Mucosa of rectum (tissue), 2 donors: ENCODE data around the gene ELF1.

ENCODE experiments used
- H3K27ac ChIP-seq, 2 donors: one replicate each; pipeline ENCODE4 v1.7.0; 2013; ENCODE audit warnings: inconsistent platforms in 2 of 2, low read depth in 2 of 2, low read length in 2 of 2
- H3K27me3 ChIP-seq, 2 donors: one replicate each; pipeline ENCODE4 v1.7.0; 2013; ENCODE audit warnings: low read length in 2 of 2; ENCODE audit not compliant: control insufficient read depth in 2 of 2, insufficient read depth in 2 of 2
- H3K36me3 ChIP-seq, 2 donors: one replicate each; pipeline ENCODE4 v1.7.0; 2013; ENCODE audit warnings: low read length in 2 of 2; ENCODE audit not compliant: control insufficient read depth in 2 of 2, insufficient read depth in 2 of 2
- H3K4me1 ChIP-seq, 2 donors: one replicate each; pipeline ENCODE4 v1.7.0; 2013; ENCODE audit warnings: low read length in 2 of 2, mild to moderate bottlenecking in 1 of 2; ENCODE audit not compliant: control insufficient read depth in 2 of 2, insufficient read depth in 2 of 2
- H3K4me3 ChIP-seq, 2 donors: one replicate each; pipeline ENCODE4 v1.7.0; 2013; ENCODE audit warnings: low read length in 2 of 2
- H3K9ac ChIP-seq, 2 donors: one replicate each; pipeline ENCODE4 v1.7.0; 2013; ENCODE audit warnings: low read length in 2 of 2, low read depth in 1 of 2, mild to moderate bottlenecking in 1 of 2
- H3K9me3 ChIP-seq, 2 donors: one replicate each; pipeline ENCODE4 v1.7.0; 2013; ENCODE audit warnings: low read length in 2 of 2; ENCODE audit not compliant: control insufficient read depth in 2 of 2
- donor health status: healthy.
- donor health status: Normal muscosa, but diverticular disease.

The ELF1 gene

GRCh38 chr13:40974460-40975407 is 44.4 kb downstream of the ELF1 start:
- no peaks in the 10 kb centered on the region for H3K27me3 ChIP-seq
- peaks cover 49 to 66% of the 10 kb centered on the region in 2 donors for H3K4me1 ChIP-seq
- H3K27ac ChIP-seq, result peak overlapping the region; percentile 62 to 79
- no peaks in the 10 kb centered on the region for H3K36me3 ChIP-seq
- H3K9ac ChIP-seq, result peak overlapping the region; percentile 20 to 60
- peak overlapping the region; percentile 28 to 46 for H3K4me3 ChIP-seq
- no peaks in the 10 kb centered on the region for H3K9me3 ChIP-seq

GRCh38 chr13:40973409-40973808 is 45.7 kb downstream of the ELF1 start:
- H3K4me1 ChIP-seq, result peaks cover 52 to 69% of the 10 kb centered on the region in 2 donors
- H3K4me3 ChIP-seq, result no peak overlapping the region
- H3K9ac ChIP-seq, result no peak overlapping the region
- no peaks in the 10 kb centered on the region for H3K27me3 ChIP-seq
- no peak overlapping the region for H3K27ac ChIP-seq
- no peaks in the 10 kb centered on the region for H3K36me3 ChIP-seq
- H3K9me3 ChIP-seq, result no peaks in the 10 kb centered on the region

GRCh38 chr13:40971321-40971720 is 47.8 kb downstream of the ELF1 start:
- Histone ChIP-seq H3K9me3 (no peaks in the 10 kb centered on the region), H3K9ac (no peak overlapping the region), H3K4me1 (peaks cover 52 to 71% of the 10 kb centered on the region in 2 donors), H3K27me3 (no peaks in the 10 kb centered on the region), H3K4me3 (no peak overlapping the region), H3K27ac (no peak overlapping the region), H3K36me3 (no peaks in the 10 kb centered on the region)

- H3K4me3 ChIP-seq, result no peak overlapping the region
- no peaks in the 10 kb centered on the region for H3K9me3 ChIP-seq
- H3K9ac ChIP-seq, result no peak overlapping the region
- no peaks in the 10 kb centered on the region for H3K27me3 ChIP-seq
- peaks cover 49 to 66% of the 10 kb centered on the region in 2 donors for H3K4me1 ChIP-seq
- H3K36me3 ChIP-seq, result no peaks in the 10 kb centered on the region
- no peak overlapping the region for H3K27ac ChIP-seq
Observed at GRCh38 chr13:40970803-40971202, 48.3 kb downstream of the ELF1 start.

- no peak overlapping the region for H3K27ac ChIP-seq
- peaks cover 41 to 54% of the 10 kb centered on the region in 2 donors for H3K4me1 ChIP-seq
- no peak overlapping the region for H3K4me3 ChIP-seq
- no peaks in the 10 kb centered on the region for H3K9me3 ChIP-seq
- no peaks in the 10 kb centered on the region for H3K36me3 ChIP-seq
- no peak overlapping the region for H3K9ac ChIP-seq
- no peaks in the 10 kb centered on the region for H3K27me3 ChIP-seq
Observed at GRCh38 chr13:40969169-40969901, 49.8 kb downstream of the ELF1 start.

GRCh38 chr13:40968416-40969000 is 50.6 kb downstream of the ELF1 start:
- H3K4me3 ChIP-seq, result no peak overlapping the region
- no peak overlapping the region for H3K9ac ChIP-seq
- no peaks in the 10 kb centered on the region for H3K36me3 ChIP-seq
- peaks cover 34 to 48% of the 10 kb centered on the region in 2 donors for H3K4me1 ChIP-seq
- no peaks in the 10 kb centered on the region for H3K27me3 ChIP-seq
- no peak overlapping the region for H3K27ac ChIP-seq
- no peaks in the 10 kb centered on the region for H3K9me3 ChIP-seq

- Histone ChIP-seq H3K36me3 (peaks cover 0 to 3% of the 10 kb centered on the region in 2 donors), H3K27ac (no peak overlapping the region), H3K9me3 (no peaks in the 10 kb centered on the region), H3K4me3 (no peak overlapping the region), H3K27me3 (no peaks in the 10 kb centered on the region), H3K9ac (no peak overlapping the region), H3K4me1 (peaks cover 21 to 30% of the 10 kb centered on the region in 2 donors)
Observed at GRCh38 chr13:40966298-40966697, 52.8 kb downstream of the ELF1 start.

GRCh38 chr13:40963927-40964326 is 55.2 kb downstream of the ELF1 start:
- Histone ChIP-seq H3K27ac (no peak overlapping the region), H3K27me3 (no peaks in the 10 kb centered on the region), H3K4me3 (no peak overlapping the region), H3K9me3 (no peaks in the 10 kb centered on the region), H3K4me1 (peaks cover 11 to 13% of the 10 kb centered on the region in 2 donors), H3K9ac (no peak overlapping the region), H3K36me3 (peaks cover 0 to 6% of the 10 kb centered on the region in 2 donors)

- H3K4me3 ChIP-seq, result no peak overlapping the region
- H3K4me1 ChIP-seq, result peaks cover 6 to 10% of the 10 kb centered on the region in 2 donors
- H3K27me3 ChIP-seq, result no peaks in the 10 kb centered on the region
- H3K9me3 ChIP-seq, result no peaks in the 10 kb centered on the region
- H3K36me3 ChIP-seq, result peaks cover 15 to 22% of the 10 kb centered on the region in 2 donors
- no peak overlapping the region for H3K27ac ChIP-seq
- no peak overlapping the region for H3K9ac ChIP-seq
Observed at GRCh38 chr13:40961826-40962225, 57.3 kb downstream of the ELF1 start.

GRCh38 chr13:40961214-40961613 is 57.9 kb downstream of the ELF1 start:
- Histone ChIP-seq H3K4me1 (peaks cover 6 to 8% of the 10 kb centered on the region in 2 donors), H3K27ac (no peak overlapping the region), H3K36me3 (peaks cover 15 to 22% of the 10 kb centered on the region in 2 donors), H3K27me3 (no peaks in the 10 kb centered on the region), H3K9me3 (no peaks in the 10 kb centered on the region), H3K4me3 (no peak overlapping the region), H3K9ac (no peak overlapping the region)
